ENCODE data around the gene IL17REL. TPM values are rescaled to one million over a fixed set of nuclear protein-coding genes. Genes with fewer than 3 reads are reported as not detected.
A peak's percentile ranks its signal among the peaks of the same experiment; 100 is the strongest.

IL17REL gene
- total RNA-seq, 1 donor from 2014 or later, result 0.07 TPM

- Mint-ChIP-seq H3K27ac (ENCODE audit: unreplicated experiment) (no peak overlapping the region), H3K9me3 (peaks cover 3% of the 10 kb centered on the region), H3K27me3 (ENCODE audit: low read depth) (peaks cover 36% of the 10 kb centered on the region), H3K4me1 (peaks cover 11% of the 10 kb centered on the region), H3K36me3 (ENCODE audit: low read depth) (peaks cover 3% of the 10 kb centered on the region), H3K4me3 (no peak overlapping the region)
- peak; percentile 9 for DNase-seq (ENCODE audit: low read depth, low spot score)
- no peak for TF ChIP-seq CTCF (conservative IDR thresholded peaks at IDR 0.05)
Observed at GRCh38 chr22:49975543-49976389, 36.8 kb downstream of the IL17REL start.

GRCh38 chr22:49973018-49973961 is 39.3 kb downstream of the IL17REL start:
- Mint-ChIP-seq H3K9me3 (no peaks in the 10 kb centered on the region), H3K27me3 (ENCODE audit: low read depth) (peaks cover 26% of the 10 kb centered on the region), H3K36me3 (ENCODE audit: low read depth) (no peaks in the 10 kb centered on the region), H3K4me3 (no peak overlapping the region), H3K4me1 (peaks cover 15% of the 10 kb centered on the region), H3K27ac (ENCODE audit: unreplicated experiment) (no peak overlapping the region)
- TF ChIP-seq CTCF (conservative IDR thresholded peaks at IDR 0.05), result no peak
- DNase-seq (ENCODE audit: low read depth, low spot score), result no peak

GRCh38 chr22:49972163-49973017 is 40.2 kb downstream of the IL17REL start:
- DNase-seq (ENCODE audit: low read depth, low spot score), result peak; percentile 1
- peaks cover 26% of the 10 kb centered on the region for H3K27me3 Mint-ChIP-seq (ENCODE audit: low read depth)
- H3K9me3 Mint-ChIP-seq, result no peaks in the 10 kb centered on the region
- peaks cover 20% of the 10 kb centered on the region for H3K4me1 Mint-ChIP-seq
- no peak for TF ChIP-seq CTCF (conservative IDR thresholded peaks at IDR 0.05)
- no peaks in the 10 kb centered on the region for H3K36me3 Mint-ChIP-seq (ENCODE audit: low read depth)
- no peak overlapping the region for H3K4me3 Mint-ChIP-seq
- no peak overlapping the region for H3K27ac Mint-ChIP-seq (ENCODE audit: unreplicated experiment)

- H3K27ac Mint-ChIP-seq (ENCODE audit: unreplicated experiment), result no peak overlapping the region
- H3K36me3 Mint-ChIP-seq (ENCODE audit: low read depth), result no peaks in the 10 kb centered on the region
- DNase-seq (ENCODE audit: low read depth, low spot score), result peak; percentile 7
- peaks cover 16% of the 10 kb centered on the region for H3K4me1 Mint-ChIP-seq
- TF ChIP-seq CTCF (conservative IDR thresholded peaks at IDR 0.05), result no peak
- peak overlapping the region; percentile 81 for H3K4me3 Mint-ChIP-seq
- peaks cover 20% of the 10 kb centered on the region for H3K27me3 Mint-ChIP-seq (ENCODE audit: low read depth)
- H3K9me3 Mint-ChIP-seq, result no peaks in the 10 kb centered on the region
Observed at GRCh38 chr22:49971232-49972162, 41.1 kb downstream of the IL17REL start.

All from neural crest cell (in vitro differentiated cells).